Hepatocyte (in vitro differentiated cells): ENCODE data around the gene PHLDA2. TPM values are rescaled to one million over a fixed set of nuclear protein-coding genes. Genes with fewer than 3 reads are reported as not detected.

ENCODE experiments used
- DNase-seq: peaks from one replicate; pipeline ENCODE4 v3.0.0-alpha.2; 2016; ENCODE audit warnings: low spot score
- H2AFZ ChIP-seq: fragments of 200-600 bp; sonication (generic); 2 replicates; pipeline ENCODE4 v1.6.0; 2016; ENCODE audit warnings: antibody characterized with exemption, mild to moderate bottlenecking
- H3K27ac ChIP-seq: fragments of 200-600 bp; sonication (generic); 2 replicates; pipeline ENCODE4 v1.5.1; 2016; ENCODE audit warnings: mild to moderate bottlenecking
- H3K27me3 ChIP-seq: fragments of 200-600 bp; sonication (generic); 2 replicates; pipeline ENCODE4 v1.6.1; 2016
- H3K36me3 ChIP-seq: fragments of 200-600 bp; sonication (generic); replicated peaks from 2 replicates; pipeline ENCODE4 v1.5.1; 2016; ENCODE audit warnings: low read depth; ENCODE audit not compliant: insufficient read depth
- H3K4me1 ChIP-seq: fragments of 200-600 bp; sonication (generic); 2 replicates; pipeline ENCODE4 v1.5.1; 2016; ENCODE audit warnings: mild to moderate bottlenecking, moderate library complexity; ENCODE audit not compliant: insufficient read depth
- H3K4me2 ChIP-seq: fragments of 200-600 bp; sonication (generic); 2 replicates; pipeline ENCODE4 v1.6.0; 2016
- H3K4me3 ChIP-seq: fragments of 200-600 bp; sonication (generic); 2 replicates; pipeline ENCODE4 v1.5.1; 2016; ENCODE audit warnings: mild to moderate bottlenecking
- H3K79me2 ChIP-seq: fragments of 200-600 bp; sonication (generic); 2 replicates; pipeline ENCODE4 v1.6.0; 2017; ENCODE audit warnings: mild to moderate bottlenecking
- H3K9me2 ChIP-seq: fragments of 200-600 bp; sonication (generic); replicated peaks from 2 replicates; pipeline ENCODE4 v1.6.0; 2017; ENCODE audit warnings: mild to moderate bottlenecking; ENCODE audit not compliant: insufficient read depth
- H3K9me3 ChIP-seq: fragments of 200-600 bp; sonication (generic); 2 replicates; pipeline ENCODE4 v1.5.1; 2016; ENCODE audit warnings: low read depth, mild to moderate bottlenecking
- H4K20me1 ChIP-seq: fragments of 200-600 bp; sonication (generic); 2 replicates; pipeline ENCODE4 v1.6.0; 2016; ENCODE audit warnings: mild to moderate bottlenecking; ENCODE audit not compliant: insufficient read depth, poor library complexity, severe bottlenecking
- CTCF ChIP-seq: fragments of 200-600 bp; sonication (generic); IDR thresholded peaks from 2 replicates; pipeline ENCODE4 v1.5.1; 2016; ENCODE audit warnings: antibody characterized with exemption, mild to moderate bottlenecking; ENCODE audit not compliant: poor library complexity
- EZH2 ChIP-seq: fragments of 200-600 bp; sonication (generic); IDR thresholded peaks from 2 replicates; pipeline ENCODE4 v1.6.1; 2016; ENCODE audit warnings: antibody characterized with exemption, mild to moderate bottlenecking, borderline replicate concordance
- EZH2phosphoT487 ChIP-seq: fragments of 200-600 bp; sonication (generic); IDR thresholded peaks from one replicate; pipeline ENCODE4 v1.6.1; 2018; ENCODE audit warnings: antibody characterized with exemption, mild to moderate bottlenecking, low read depth, moderate library complexity; ENCODE audit not compliant: unreplicated experiment, severe bottlenecking
- WGBS: methylation state at CpG from one replicate; pipeline ENCODE4 v1.1.6; 2016; ENCODE audit warnings: low lambda C conversion rate; ENCODE audit errors: missing lambda C conversion rate; 5-methylcytosine and 5-hydroxymethylcytosine counted together
- polyA plus RNA-seq: library from polyadenylated mRNA; unstranded; fragments of >200 nt; fragmentation: Nextera tagmentation; extraction: Ambion mirVana; gene quantifications from 2 replicates; pipeline ENCODE4 v1.2.1, GENCODE V29; 2016
- total RNA-seq: library from RNA; depleted of rRNA; stranded (reverse); fragments of >200 nt; gene quantifications from 2 replicates; pipeline ENCODE4 v1.2.3, GENCODE V29; 2014

The PHLDA2 gene
- total and polyA plus RNA-seq, 2 experiments from 2014 or later, result 7.1 to 62.4 TPM

- Histone ChIP-seq H3K27ac (no peak overlapping the region), H4K20me1 (no peaks in the 10 kb centered on the region), H2AFZ (no peak overlapping the region), H3K27me3 (peaks cover 26% of the 10 kb centered on the region), H3K36me3 (no peaks in the 10 kb centered on the region), H3K4me2 (peak overlapping the region; percentile 88), H3K9me2 (no peaks in the 10 kb centered on the region), H3K4me1 (peaks cover 16% of the 10 kb centered on the region), H3K4me3 (peak overlapping the region; percentile 24), H3K9me3 (no peaks in the 10 kb centered on the region), H3K79me2 (no peaks in the 10 kb centered on the region)
- WGBS, result 47% methylated on average over 25 of the region's 25 CpGs
- no peak for DNase-seq
- TF ChIP-seq EZH2 (no peak), CTCF (no peak), EZH2phosphoT487 (no peak)
Observed at GRCh38 chr11:2927851-2928604, 1.2 kb downstream of the PHLDA2 start.

DNA sequence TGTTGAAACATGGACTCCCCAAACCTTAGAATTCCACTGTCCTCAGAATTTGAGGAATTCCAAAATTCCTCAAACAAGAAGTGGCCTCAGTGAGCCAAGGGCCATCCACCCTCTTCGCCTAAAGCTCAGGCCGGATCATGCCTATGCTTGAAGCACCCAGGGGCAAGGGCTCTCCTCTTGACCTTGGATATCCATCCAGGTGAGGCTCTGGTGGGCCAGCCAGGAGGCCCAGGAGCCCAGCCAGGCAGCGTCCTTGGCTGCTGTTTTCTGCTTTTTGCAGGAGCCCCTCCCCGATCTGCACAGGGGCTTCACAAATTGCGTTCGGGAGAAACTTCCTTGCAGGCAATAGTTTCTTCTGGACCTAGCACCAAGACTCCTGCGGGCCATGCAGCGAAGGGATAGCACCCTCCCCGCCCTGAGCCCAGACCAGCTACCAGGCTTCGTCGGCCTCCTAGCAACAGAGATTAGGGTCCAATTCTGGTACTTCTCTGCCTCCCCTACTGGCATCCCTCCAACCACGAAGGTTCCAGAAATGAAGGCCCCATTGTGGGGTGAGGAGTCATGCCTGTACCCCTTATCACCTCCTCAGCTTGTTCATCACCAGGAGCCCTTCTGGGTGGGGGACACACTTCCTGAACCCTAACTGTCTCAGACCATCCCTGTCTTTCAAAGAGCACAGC is 2.0 kb downstream of the PHLDA2 start:
- Histone ChIP-seq H3K79me2 (no peaks in the 10 kb centered on the region), H3K9me2 (no peaks in the 10 kb centered on the region), H2AFZ (no peak overlapping the region), H3K27ac (no peak overlapping the region), H3K9me3 (no peaks in the 10 kb centered on the region), H3K36me3 (no peaks in the 10 kb centered on the region), H3K27me3 (peaks cover 26% of the 10 kb centered on the region), H3K4me2 (no peak overlapping the region), H4K20me1 (no peaks in the 10 kb centered on the region), H3K4me3 (no peak overlapping the region), H3K4me1 (peaks cover 16% of the 10 kb centered on the region)
- no peak for DNase-seq
- WGBS, result 96% methylated on average over 12 of the region's 12 CpGs
- TF ChIP-seq CTCF (no peak), EZH2 (no peak)

DNA sequence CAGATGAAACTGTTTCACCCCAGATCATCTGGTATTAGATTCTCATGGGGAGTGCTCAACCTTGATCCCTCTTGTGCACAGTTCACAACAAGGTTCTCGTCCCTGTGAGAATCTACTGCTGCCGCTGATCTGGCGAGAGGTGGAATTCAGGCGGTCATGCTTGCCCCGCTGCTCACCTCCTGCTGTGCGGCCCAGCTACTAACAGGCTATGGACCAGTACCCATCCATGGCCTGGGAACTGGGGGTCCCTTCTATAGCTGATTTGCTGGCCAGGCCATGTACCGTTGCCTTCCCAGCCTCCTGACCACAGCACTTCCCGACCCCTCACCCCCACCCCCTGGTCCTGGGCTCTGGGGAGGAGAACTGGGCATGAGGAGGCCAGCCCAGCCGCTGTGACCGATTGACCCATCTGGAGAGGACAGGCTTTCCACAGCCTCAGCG is 2.6 kb downstream of the PHLDA2 start:
- H3K4me1 ChIP-seq, result peaks cover 16% of the 10 kb centered on the region
- H2AFZ ChIP-seq, result no peak overlapping the region
- no peaks in the 10 kb centered on the region for H3K36me3 ChIP-seq
- no peaks in the 10 kb centered on the region for H3K9me3 ChIP-seq
- H3K4me3 ChIP-seq, result no peak overlapping the region
- no peaks in the 10 kb centered on the region for H4K20me1 ChIP-seq
- H3K79me2 ChIP-seq, result no peaks in the 10 kb centered on the region
- H3K4me2 ChIP-seq, result no peak overlapping the region
- 94% methylated on average over 11 of the region's 11 CpGs for whole genome bisulfite sequencing
- peaks cover 26% of the 10 kb centered on the region for H3K27me3 ChIP-seq
- no peak overlapping the region for H3K27ac ChIP-seq
- no peaks in the 10 kb centered on the region for H3K9me2 ChIP-seq
- DNase-seq, result no peak
- TF ChIP-seq EZH2phosphoT487, result no peak
- no peak for TF ChIP-seq EZH2
- TF ChIP-seq CTCF, result no peak
